Upper lobe of left lung (tissue), 6 donors: ENCODE data around the gene CAPNS2. TPM values are rescaled to one million over a fixed set of nuclear protein-coding genes. Genes with fewer than 3 reads are reported as not detected.
A peak's percentile ranks its signal among the peaks of the same experiment; 100 is the strongest.

Experiments
- ATAC-seq, 2 donors: fragments of 200-7000 bp; cut with Tn5 transposase; one replicate each; pipeline ENCODE4 v1.9.1; 2022; ENCODE audit warnings: mild to moderate bottlenecking in 2 of 2, moderate library complexity in 2 of 2; ENCODE audit not compliant: low FRiP score in 2 of 2
- DNase-seq, 2 donors: peaks; one replicate each; pipeline ENCODE4 v3.0.0-alpha.2; 2019 to 2020
- H3K27ac ChIP-seq, 4 donors: fragments of 200-600 bp; sonication (generic); one replicate each; pipeline ENCODE4 v1.5.1; 2016 to 2019
- H3K27me3 ChIP-seq, 4 donors: fragments of 200-600 bp; sonication (generic); one replicate each; pipeline ENCODE4 v1.5.1; 2017 to 2019
- H3K36me3 ChIP-seq, 4 donors: fragments of 200-600 bp; sonication (generic); one replicate each; pipeline ENCODE4 v1.5.1; 2016 to 2019
- H3K4me1 ChIP-seq, 4 donors: fragments of 200-600 bp; sonication (generic); one replicate each; pipeline ENCODE4 v1.5.1; 2018 to 2019
- H3K4me3 ChIP-seq, 4 donors: fragments of 200-600 bp; sonication (generic); one replicate each; pipeline ENCODE4 v1.5.1; 2017 to 2019; ENCODE audit warnings: mild to moderate bottlenecking in 2 of 4, moderate library complexity in 1 of 4
- H3K9me3 ChIP-seq, 4 donors: fragments of 200-600 bp; sonication (generic); one replicate each; pipeline ENCODE4 v1.5.1; 2018 to 2019
- CTCF ChIP-seq, 6 experiments: fragments of 450-650 bp in 4 of 6; fragments of 200-600 bp in 2 of 6; sonication (generic) in 2 of 6; IDR thresholded peaks; one replicate each; pipeline ENCODE4 v1.5.1; 2016 to 2019; ENCODE audit warnings: antibody characterized with exemption in 6 of 6
- EP300 ChIP-seq, 4 donors: sonication (generic); formaldehyde crosslinking; IDR thresholded peaks; one replicate each; pipeline ENCODE4 v1.5.1; 2017; ENCODE audit warnings: antibody characterized with exemption in 4 of 4, control low read depth in 2 of 4
- POLR2A ChIP-seq, 4 donors: fragments of 450-650 bp; IDR thresholded peaks; one replicate each; pipeline ENCODE4 v1.5.1; 2016 to 2017; ENCODE audit warnings: antibody characterized with exemption in 4 of 4, mild to moderate bottlenecking in 2 of 4
- POLR2AphosphoS5 ChIP-seq, 2 donors: sonication (generic); formaldehyde crosslinking; IDR thresholded peaks; one replicate each; pipeline ENCODE4 v1.5.1; 2017; ENCODE audit warnings: antibody characterized with exemption in 2 of 2
- WGBS, 2 donors: methylation state at CpG; one replicate each; pipeline ENCODE4 v1.1.5; 2017 to 2018; 5-methylcytosine and 5-hydroxymethylcytosine counted together
- total RNA-seq, 6 donors: library from RNA; depleted of rRNA in 4 of 6; stranded (reverse); fragments of >200 nt in 4 of 6; gene quantifications; one replicate each; pipeline versions ENCODE4 v1.1.0 to v1.2.1, GENCODE V29; 2016 to 2021
- donor health status: DM: no; HTN: no; CAD: no; lungs with moderate emphysema.
- donor health status: DM: no; HTN: yes; CAD: no; lungs with severe emphysema.

Gene CAPNS2
- total RNA-seq, 6 donors from 2014 or later = 0.72 to 3.1 (median 2.1) TPM; not detected in 1

- no peak overlapping the region for H3K27ac ChIP-seq
- peaks cover 0 to 5% (median 0%) of the 10 kb centered on the region in 4 donors for H3K36me3 ChIP-seq
- no peak overlapping the region for H3K4me3 ChIP-seq
- DNase-seq = no peak
- TF ChIP-seq EP300 (IDR thresholded peaks at IDR 0.05) = no peak
- H3K4me1 ChIP-seq = no peaks in the 10 kb centered on the region
- WGBS, 2 donors = 98 to 100% methylated on average over 2 of the region's 2 CpGs
- ATAC-seq = peak in 1 of 2 donors; percentile 67
- H3K9me3 ChIP-seq = no peaks in the 10 kb centered on the region
- no peaks in the 10 kb centered on the region for H3K27me3 ChIP-seq
Observed at GRCh38 chr16:55576384-55576783, 9.9 kb downstream of the CAPNS2 start.

- DNase-seq (no peak), ATAC-seq (no peak)
- no peaks in the 10 kb centered on the region for H3K4me1 ChIP-seq
- H3K36me3 ChIP-seq = peaks cover 0 to 5% (median 0%) of the 10 kb centered on the region in 4 donors
- TF ChIP-seq POLR2A (IDR thresholded peaks at IDR 0.05) = no peak
- no peak overlapping the region for H3K4me3 ChIP-seq
- 65 to 80% methylated on average over 3 of the region's 3 CpGs for WGBS, 2 donors
- no peaks in the 10 kb centered on the region for H3K27me3 ChIP-seq
- H3K27ac ChIP-seq = no peak overlapping the region
- no peaks in the 10 kb centered on the region for H3K9me3 ChIP-seq
Observed at GRCh38 chr16:55577887-55578286, 11.4 kb downstream of the CAPNS2 start.

GRCh38 chr16:55585631-55586030 is 19.1 kb downstream of the CAPNS2 start:
- no peaks in the 10 kb centered on the region for H3K4me1 ChIP-seq
- H3K36me3 ChIP-seq = peaks cover 0 to 3% (median 0%) of the 10 kb centered on the region in 4 donors
- TF ChIP-seq POLR2A (IDR thresholded peaks at IDR 0.05) = no peak
- TF ChIP-seq EP300 (IDR thresholded peaks at IDR 0.05) = no peak
- no peak for TF ChIP-seq POLR2AphosphoS5 (IDR thresholded peaks at IDR 0.05)
- no peak for TF ChIP-seq CTCF (IDR thresholded peaks at IDR 0.05)
- H3K27me3 ChIP-seq = no peaks in the 10 kb centered on the region
- no peaks in the 10 kb centered on the region for H3K9me3 ChIP-seq
- DNase-seq = no peak
- H3K27ac ChIP-seq = no peak overlapping the region
- no peak overlapping the region for H3K4me3 ChIP-seq
- WGBS, 2 donors = 68 to 89% methylated on average over 2 of the region's 2 CpGs
- no peak for ATAC-seq

GRCh38 chr16:55588799-55589198 is 22.3 kb downstream of the CAPNS2 start:
- Histone ChIP-seq H3K4me1 (no peaks in the 10 kb centered on the region), H3K36me3 (no peaks in the 10 kb centered on the region), H3K9me3 (no peaks in the 10 kb centered on the region), H3K4me3 (no peak overlapping the region), H3K27ac (no peak overlapping the region), H3K27me3 (no peaks in the 10 kb centered on the region)
- ATAC-seq (no peak), DNase-seq (no peak)
- TF ChIP-seq EP300 (IDR thresholded peaks at IDR 0.05) (no peak), POLR2A (IDR thresholded peaks at IDR 0.05) (no peak), POLR2AphosphoS5 (IDR thresholded peaks at IDR 0.05) (no peak), CTCF (IDR thresholded peaks at IDR 0.05) (no peak)
- WGBS, 2 donors = 63 to 75% methylated on average over 6 of the region's 6 CpGs

GRCh38 chr16:55592306-55592705 is 25.8 kb downstream of the CAPNS2 start:
- no peak overlapping the region for H3K27ac ChIP-seq
- H3K4me1 ChIP-seq = no peaks in the 10 kb centered on the region
- no peaks in the 10 kb centered on the region for H3K27me3 ChIP-seq
- ATAC-seq = no peak
- DNase-seq = no peak
- H3K36me3 ChIP-seq = no peaks in the 10 kb centered on the region
- no peaks in the 10 kb centered on the region for H3K9me3 ChIP-seq
- no peak overlapping the region for H3K4me3 ChIP-seq
- TF ChIP-seq POLR2A (IDR thresholded peaks at IDR 0.05) = no peak
- no peak for TF ChIP-seq CTCF (IDR thresholded peaks at IDR 0.05)
- TF ChIP-seq EP300 (IDR thresholded peaks at IDR 0.05) = no peak
- TF ChIP-seq POLR2AphosphoS5 (IDR thresholded peaks at IDR 0.05) = no peak

- H3K27me3 ChIP-seq = no peaks in the 10 kb centered on the region
- 63 to 64% methylated on average over 4 of the region's 4 CpGs for WGBS, 2 donors
- ATAC-seq = no peak
- H3K4me1 ChIP-seq = no peaks in the 10 kb centered on the region
- DNase-seq = no peak
- no peak overlapping the region for H3K27ac ChIP-seq
- H3K4me3 ChIP-seq = no peak overlapping the region
- no peaks in the 10 kb centered on the region for H3K9me3 ChIP-seq
- H3K36me3 ChIP-seq = no peaks in the 10 kb centered on the region
- TF ChIP-seq POLR2A (IDR thresholded peaks at IDR 0.05) (no peak), POLR2AphosphoS5 (IDR thresholded peaks at IDR 0.05) (no peak), CTCF (IDR thresholded peaks at IDR 0.05) (no peak), EP300 (IDR thresholded peaks at IDR 0.05) (no peak)
Observed at GRCh38 chr16:55597928-55598327, 31.4 kb downstream of the CAPNS2 start.
